C1 segment of cervical spinal cord (tissue), 14 donors: ENCODE results near the gene STX12.
"Not testable (repeated sequence)": the region's sequence is repeated elsewhere in the genome, so short reads cannot be mapped to it uniquely, and the experiment has no call there.

Source experiments
- DNase-seq, 14 donors: peaks; one replicate each; lab custom pipeline; 2025; lab: John Stamatoyannopoulos, UW

STX12 gene

GRCh38 chr1:27868932-27869718, 96.1 kb downstream of the STX12 start:
- DNase-seq, result peak in 3 of 14 donors; percentile 17 to 34 (median 20)

GRCh38 chr1:27869719-27870085, 96.7 kb downstream of the STX12 start:
- no peak for DNase-seq

- DNase-seq, result not testable (repeated sequence)
Observed at GRCh38 chr1:27871076-27871475, 98.1 kb downstream of the STX12 start.

GRCh38 chr1:27872059-27872801, 99.2 kb downstream of the STX12 start, which contains the start of gene THEMIS2:
THEMIS2 (plus strand) TSS chr1:27872544; CDS start chr1:27872572, 28 bp downstream.
- DNase-seq, result peak in 10 of 14 donors; percentile 15 to 76 (median 56)

- DNase-seq, result peak in 3 of 14 donors; percentile 36 to 61 (median 38)
Observed at GRCh38 chr1:27872802-27873551, 100.0 kb downstream of the STX12 start.

GRCh38 chr1:27873671-27874384, 100.8 kb downstream of the STX12 start:
- DNase-seq, result no peak
